GM12892 (cell line): ENCODE data around the gene NFATC1.

Experiments
- POLR2A ChIP-seq: IDR thresholded peaks from 2 replicates; pipeline ENCODE4 v1.6.1; 2011; ENCODE audit warnings: low read depth, low read length, control low read depth
- POLR2AphosphoS5 ChIP-seq: IDR thresholded peaks from 2 replicates; pipeline ENCODE4 v1.6.1; 2011; ENCODE audit warnings: low read depth, low read length, control low read depth

DNA sequence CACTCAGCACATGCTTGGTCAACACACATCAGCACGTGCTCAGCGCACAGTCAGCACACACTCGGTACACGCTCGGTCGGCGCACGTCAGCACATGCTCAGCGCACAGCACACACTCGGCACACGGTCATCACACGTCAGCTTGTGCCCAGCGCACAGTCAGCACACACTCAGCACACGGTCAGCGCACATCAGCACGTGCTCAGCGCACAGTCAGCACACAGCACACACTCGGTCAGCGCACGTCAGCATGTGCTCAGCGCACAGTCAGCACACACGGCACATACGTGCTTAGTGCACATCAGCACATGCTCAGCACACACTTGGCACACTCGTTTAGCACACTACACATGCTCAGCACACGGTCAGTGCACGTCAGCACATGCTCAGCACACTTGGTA is 49.7 kb upstream of the NFATC1 start:
- TF ChIP-seq POLR2AphosphoS5 (no peak), POLR2A (no peak)
